COLO668 (cell line): Measurements from ENCODE around the gene EXTL2.
"Not testable (repeated sequence)": the region's sequence is repeated elsewhere in the genome, so short reads cannot be mapped to it uniquely, and the experiment has no call there.

Experiments used
- DNase-seq: peaks from one replicate; lab custom pipeline; 2025; ENCODE audit not compliant: unreplicated experiment; lab: John Stamatoyannopoulos, UW

EXTL2 gene

GRCh38 chr1:100894603-100895539, at the start of gene EXTL2:
Gene EXTL2 (minus strand): TSS chr1:100894842. CDS start chr1:100888757, 6,085 bp downstream.
- DNase-seq: peak; percentile 91

DNA sequence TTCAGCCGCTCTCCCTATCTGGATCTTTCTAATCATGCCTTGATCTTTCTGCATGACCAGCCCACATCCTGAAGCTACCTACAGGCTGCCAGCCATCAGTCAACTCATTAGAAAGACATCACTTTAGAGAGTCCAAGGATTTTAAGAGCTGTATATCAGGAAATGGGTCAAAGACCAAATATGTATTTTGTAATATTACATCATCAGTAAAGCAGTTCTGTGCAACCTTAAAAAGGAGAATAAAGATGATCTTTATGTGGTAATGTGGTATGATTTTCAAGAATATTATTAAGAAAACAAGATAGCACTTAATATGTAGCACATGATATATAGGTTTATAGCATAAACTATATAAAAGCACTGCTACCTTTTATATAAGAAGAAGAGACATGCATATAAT, 48.9 kb upstream of the EXTL2 start:
- DNase-seq: no peak

DNA sequence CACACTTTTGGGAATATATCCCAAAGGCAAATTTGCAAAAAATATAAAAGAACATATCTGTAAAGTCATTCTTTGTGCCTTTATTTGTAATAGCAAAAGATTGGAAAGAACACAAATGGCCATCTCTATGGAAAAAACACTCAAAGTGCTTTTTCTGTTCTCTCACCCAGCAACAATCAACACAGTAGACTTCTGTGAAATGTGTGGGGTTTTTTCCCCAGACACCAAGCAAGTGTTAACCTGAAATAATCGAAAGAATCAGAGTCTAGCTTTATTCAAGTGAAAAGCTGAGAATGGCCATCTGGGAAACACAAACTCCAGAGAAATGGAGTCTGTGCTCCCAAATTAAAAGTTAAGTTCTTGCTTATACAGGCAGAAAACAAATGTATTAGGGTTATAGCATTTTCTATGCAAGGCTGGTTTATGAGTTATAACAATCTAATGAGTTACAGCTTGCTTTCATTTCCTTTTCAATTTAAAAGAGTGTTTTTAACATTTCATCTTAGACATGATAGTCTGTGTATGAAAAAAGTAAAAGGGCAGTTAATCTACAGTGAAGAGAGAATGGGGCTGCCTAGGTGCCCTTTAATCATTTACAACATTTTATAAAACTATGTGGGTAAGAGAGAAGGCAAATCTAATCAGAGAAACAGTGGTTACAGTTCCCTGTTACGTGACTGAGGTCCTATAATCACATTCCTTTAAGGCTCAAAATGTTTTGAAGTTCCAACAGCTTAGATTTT, 47.8 kb upstream of the EXTL2 start:
- no peak for DNase-seq

GRCh38 chr1:100941580-100942216, 47.1 kb upstream of the EXTL2 start:
- no peak for DNase-seq

DNA sequence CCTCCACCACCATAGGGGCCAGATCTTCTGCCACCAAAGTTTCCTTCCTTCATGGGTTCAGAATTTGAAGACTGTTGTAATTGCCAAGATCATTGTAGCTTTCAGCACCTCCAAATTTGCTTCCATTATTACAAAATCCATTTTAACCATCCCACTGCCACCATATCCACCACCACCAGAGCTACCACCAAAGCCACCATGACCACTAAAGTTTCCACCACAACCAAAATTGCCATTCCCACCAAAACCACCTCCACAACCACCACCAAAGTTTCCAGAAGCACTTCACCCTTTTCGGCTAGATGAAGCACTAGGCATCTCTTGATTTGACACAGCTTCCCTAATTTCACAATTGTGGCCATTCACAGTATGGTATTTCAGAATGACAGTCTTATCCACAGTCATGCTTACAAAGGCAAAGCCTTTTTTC, 46.5 kb upstream of the EXTL2 start:
- DNase-seq: no peak

DNA sequence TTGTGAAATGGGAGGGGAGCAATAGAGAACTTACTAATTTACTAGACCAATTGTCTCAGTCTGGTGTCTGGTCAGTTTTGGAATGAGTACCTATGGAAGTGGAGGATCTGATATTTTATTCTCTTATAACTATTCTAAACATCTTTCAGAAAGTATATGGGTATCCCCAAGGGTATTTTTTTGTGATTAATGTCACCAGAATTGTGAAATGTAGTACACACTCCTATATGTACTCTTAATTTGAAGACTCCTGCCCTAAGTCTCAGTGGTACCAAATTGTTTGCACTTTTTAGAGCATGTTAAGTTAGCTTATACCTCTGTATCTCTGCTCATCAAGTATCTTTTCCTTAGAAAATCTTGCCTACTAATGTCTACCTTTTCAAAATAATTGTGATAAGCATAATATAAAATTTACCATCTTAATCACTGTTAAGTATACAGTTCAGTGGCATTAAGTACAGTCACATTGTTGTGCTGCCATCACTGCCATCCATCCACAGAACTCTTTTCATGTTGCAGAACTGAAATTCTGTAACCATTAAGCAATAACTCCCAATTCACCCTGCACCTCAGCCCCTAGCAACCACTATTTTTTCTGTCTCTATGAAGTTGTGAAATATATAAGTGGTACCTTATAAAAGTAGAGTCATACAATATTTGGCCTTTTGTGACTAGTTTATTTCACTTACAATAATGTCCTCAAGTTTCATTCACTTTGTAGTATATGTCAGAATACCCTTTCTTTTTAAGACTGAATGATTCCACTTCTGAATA, 41.7 kb upstream of the EXTL2 start:
- DNase-seq: no peak

DNA sequence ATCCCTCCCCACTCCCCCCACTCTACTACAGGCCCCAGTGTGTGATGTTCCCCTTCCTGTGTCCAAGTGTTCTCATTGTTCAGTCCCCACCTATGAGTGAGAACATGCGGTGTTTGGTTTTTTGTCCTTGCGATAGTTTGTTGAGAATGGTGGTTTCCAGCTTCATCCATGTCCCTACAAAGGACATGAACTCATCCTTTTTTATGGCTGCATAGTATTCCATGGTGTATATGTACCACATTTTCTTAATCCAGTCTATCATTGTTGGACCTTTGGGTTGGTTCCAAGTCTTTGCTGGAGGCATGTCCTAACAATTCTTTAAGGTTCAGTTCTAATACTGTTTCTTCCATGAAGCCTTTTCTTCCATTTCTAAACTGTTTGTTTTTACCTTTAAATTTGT, 38.9 kb upstream of the EXTL2 start:
- DNase-seq: not testable (repeated sequence)

GRCh38 chr1:100931716-100932115, 37.1 kb upstream of the EXTL2 start:
- no peak for DNase-seq

DNA sequence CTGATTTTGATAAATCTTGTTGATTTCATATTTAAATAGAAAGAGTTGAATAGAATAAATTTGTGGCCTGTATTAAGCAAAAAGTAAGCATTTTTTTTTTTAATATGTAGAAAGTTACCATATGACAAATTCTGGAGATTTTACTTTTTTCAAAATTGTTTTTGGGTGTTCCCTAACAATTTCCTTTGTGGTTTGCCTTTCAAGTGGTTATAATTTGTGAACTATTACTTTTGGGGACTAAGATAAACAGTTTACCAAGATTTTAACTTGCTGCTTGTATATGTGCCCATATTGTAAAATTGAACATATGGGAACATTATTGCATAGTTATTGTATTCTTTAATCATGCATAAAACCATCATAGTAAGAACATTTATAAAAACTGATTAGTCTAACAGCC, 35.9 kb upstream of the EXTL2 start:
- no peak for DNase-seq

DNA sequence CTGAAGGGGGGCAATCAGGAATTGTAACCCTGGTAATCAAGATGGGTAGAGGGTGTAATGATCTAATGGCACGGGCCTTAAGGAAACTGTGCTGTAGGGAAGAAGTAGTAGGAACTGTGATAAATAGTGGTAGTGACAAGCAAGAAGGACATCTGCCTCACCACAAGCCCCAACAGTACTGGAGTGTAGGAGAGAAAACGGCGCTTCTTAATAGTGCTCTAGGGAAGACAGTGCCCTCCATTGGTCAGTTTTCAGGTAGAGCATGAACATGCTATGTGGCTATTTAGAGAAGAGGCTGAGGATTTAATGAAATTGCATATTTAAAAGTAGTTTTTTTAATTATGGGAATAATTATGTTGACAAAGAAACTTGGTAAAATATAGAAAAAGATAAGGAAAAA, 33.5 kb upstream of the EXTL2 start:
- no peak for DNase-seq

DNA sequence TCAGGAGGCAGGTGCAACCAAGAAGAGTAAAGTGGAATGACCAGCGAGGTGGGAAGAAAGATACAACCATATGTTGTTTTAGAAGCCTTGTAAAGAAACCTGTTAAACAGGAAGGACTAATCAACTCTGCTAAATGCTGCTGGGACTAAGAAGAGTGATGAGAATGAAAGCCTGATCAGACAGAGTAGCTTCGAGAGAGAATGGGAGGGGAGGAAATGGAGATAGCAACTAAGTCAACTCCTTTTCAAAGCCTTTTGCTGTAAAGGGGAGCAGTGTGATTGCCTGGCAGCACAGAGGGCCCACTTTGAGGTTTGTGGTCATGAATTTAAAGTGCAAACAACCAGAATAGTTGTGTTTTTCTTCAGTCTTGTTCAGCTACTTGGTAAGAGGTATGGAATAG, 32.6 kb upstream of the EXTL2 start:
- no peak for DNase-seq

GRCh38 chr1:100926240-100926639, 31.6 kb upstream of the EXTL2 start:
- DNase-seq: no peak

DNA sequence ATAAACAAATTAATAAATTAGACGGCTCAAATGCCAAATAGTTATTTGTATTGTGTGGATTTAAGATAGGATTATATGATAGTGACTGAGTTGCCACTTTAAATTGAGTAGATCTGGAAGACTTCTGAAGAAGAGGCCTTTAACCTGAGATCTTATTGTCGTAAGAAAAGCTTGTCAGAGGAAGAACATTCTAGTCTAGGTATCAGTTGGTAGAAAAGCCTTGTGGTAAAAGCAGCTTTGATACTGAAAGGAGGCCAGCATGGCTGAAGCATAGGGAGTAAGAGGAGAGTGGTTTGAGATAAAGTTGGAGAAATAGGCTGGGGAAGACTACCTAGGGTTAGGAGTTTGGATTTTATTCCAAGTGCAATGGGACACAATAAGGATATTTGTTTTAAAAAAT, 30.3 kb upstream of the EXTL2 start:
- DNase-seq: no peak

DNA sequence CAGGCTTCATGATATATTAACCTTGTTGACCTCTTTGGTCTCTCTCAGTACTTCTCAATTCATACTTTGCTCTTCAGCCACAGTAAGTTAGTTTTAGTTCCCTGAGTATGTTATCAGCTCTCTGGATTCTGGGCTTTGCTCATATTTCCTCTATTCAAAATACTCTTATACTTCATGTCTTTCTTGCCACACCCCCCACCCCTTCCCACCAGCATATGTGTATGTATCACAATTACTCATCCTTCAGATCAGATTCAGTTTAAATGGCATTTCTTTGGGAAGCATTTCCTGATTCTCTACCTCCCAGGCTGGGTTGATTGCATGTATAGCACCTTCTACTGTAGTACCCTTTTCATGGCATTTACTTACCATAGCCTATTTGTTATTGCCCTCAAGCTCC, 29.6 kb upstream of the EXTL2 start:
- DNase-seq: no peak

- no peak for DNase-seq
These were observed 26.6 kb upstream of the EXTL2 start for GRCh38 chr1:100921110-100921706.

DNA sequence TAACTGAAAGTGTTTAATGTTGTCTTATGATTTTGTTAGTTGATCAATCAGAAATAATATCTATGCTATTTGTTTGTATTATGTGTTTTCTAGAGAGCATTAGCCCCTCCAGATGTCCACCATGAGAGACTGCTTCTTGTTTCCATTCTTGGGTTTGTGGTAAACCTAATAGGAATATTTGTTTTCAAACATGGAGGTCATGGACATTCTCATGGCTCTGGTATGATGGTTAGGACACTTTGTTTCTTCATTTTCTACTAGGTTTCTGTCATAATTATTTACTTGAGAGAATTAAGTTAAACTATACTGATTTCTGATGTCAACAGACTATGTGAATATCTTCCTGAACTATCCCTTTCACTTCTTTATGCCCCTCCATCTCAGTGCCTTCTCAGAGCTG, 17.4 kb upstream of the EXTL2 start:
- no peak for DNase-seq

GRCh38 chr1:100909018-100909417, 14.4 kb upstream of the EXTL2 start:
- no peak for DNase-seq

GRCh38 chr1:100907887-100908286, 13.2 kb upstream of the EXTL2 start:
- no peak for DNase-seq

- DNase-seq: no peak
These were observed 10.5 kb upstream of the EXTL2 start for GRCh38 chr1:100905181-100905580.

DNA sequence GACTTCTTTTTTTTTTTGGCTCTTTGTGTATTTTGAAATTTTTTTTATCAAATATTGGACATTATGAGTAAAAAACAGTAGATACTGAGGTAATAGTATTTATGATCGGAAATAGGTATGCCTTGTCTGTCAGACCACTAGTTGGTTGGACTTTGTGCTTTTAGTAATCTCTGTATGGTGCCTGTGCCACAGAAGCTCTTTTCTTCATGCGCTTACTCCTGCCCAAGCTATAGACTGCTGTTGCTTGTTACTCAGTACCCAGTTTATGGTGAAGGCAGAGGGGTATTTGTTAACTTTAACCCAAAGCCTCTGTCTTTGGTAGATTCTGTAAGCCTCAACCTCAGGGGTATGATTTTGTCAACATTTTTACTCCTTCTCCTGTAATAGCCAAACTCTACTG, 9.9 kb upstream of the EXTL2 start:
- no peak for DNase-seq

GRCh38 chr1:100903777-100904176, 9.1 kb upstream of the EXTL2 start:
- no peak for DNase-seq
